ENCODE measurements around the gene ROPN1L.

Gene ROPN1L

DNA sequence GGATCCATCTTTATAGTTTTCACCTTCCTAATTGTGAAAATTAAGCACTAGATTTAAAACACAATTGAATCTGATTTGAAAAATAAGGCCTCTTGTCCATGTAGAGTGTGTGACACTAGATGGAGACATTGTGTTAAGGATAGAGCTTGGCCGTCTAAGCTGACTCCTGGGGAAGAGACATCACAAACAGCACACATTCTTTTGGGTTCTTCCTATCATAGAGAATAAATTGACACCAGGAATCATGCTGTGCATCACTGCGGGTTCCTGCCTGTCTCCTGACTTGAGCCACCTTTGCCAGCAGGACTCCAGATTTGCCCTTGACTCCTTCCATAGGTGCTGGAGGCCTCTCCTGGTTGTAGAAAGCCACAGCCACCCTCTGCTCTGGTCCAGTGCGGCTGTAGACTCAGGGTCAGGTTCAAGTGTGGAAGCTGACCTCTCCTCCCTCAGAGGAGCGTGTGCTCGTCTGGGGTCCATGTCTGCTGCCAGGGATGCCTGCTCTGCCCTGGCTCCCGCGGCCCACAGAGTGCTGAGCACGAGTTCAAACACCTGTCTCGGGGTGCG lies 11.2 kb downstream of the ROPN1L start:
- Histone ChIP-seq H3K4me2 (ENCODE audit: insufficient read depth, low read length) (no peak overlapping the region), H3K79me2 (ENCODE audit: insufficient read depth, low read length) (no peaks in the 10 kb centered on the region), H4K20me1 (ENCODE audit: insufficient read depth, low read length) (no peaks in the 10 kb centered on the region), H3K27me3 (ENCODE audit: insufficient read depth, low read length, poor library complexity) (no peaks in the 10 kb centered on the region), H3K4me3 (ENCODE audit: low read depth in 1 of 2, low read length in 2 of 2) (no peak overlapping the region), H2AFZ (ENCODE audit: low read depth, low read length) (peak overlapping the region; percentile 17; the same call in 1 of the 2 replicates), H3K9ac (ENCODE audit: low read depth, low read length) (no peak overlapping the region), H3K9me3 (ENCODE audit: insufficient read depth, low read length, severe bottlenecking) (no peaks in the 10 kb centered on the region), H3K4me1 (ENCODE audit: insufficient read depth, low read length) (peaks cover 12% of the 10 kb centered on the region; the same call in 1 of the 2 replicates), H3K36me3 (ENCODE audit: insufficient read depth, low read length) (no peaks in the 10 kb centered on the region), H3K27ac (ENCODE audit: low read length) (peak overlapping the region; percentile 46; the same call in 1 of the 2 replicates)
- ATAC-seq (ENCODE audit: insufficient read depth, low read depth): peak; percentile 91
- no peak for TF ChIP-seq EZH2 (IDR thresholded peaks at IDR 0.05; ENCODE audit: borderline replicate concordance, low read depth, low read length, severe bottlenecking)
- TF ChIP-seq, protein P1, sequence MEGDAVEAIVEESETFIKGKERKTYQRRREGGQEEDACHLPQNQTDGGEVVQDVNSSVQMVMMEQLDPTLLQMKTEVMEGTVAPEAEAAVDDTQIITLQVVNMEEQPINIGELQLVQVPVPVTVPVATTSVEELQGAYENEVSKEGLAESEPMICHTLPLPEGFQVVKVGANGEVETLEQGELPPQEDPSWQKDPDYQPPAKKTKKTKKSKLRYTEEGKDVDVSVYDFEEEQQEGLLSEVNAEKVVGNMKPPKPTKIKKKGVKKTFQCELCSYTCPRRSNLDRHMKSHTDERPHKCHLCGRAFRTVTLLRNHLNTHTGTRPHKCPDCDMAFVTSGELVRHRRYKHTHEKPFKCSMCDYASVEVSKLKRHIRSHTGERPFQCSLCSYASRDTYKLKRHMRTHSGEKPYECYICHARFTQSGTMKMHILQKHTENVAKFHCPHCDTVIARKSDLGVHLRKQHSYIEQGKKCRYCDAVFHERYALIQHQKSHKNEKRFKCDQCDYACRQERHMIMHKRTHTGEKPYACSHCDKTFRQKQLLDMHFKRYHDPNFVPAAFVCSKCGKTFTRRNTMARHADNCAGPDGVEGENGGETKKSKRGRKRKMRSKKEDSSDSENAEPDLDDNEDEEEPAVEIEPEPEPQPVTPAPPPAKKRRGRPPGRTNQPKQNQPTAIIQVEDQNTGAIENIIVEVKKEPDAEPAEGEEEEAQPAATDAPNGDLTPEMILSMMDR (IDR thresholded peaks at IDR 0.05; ENCODE audit: borderline replicate concordance, extremely low read depth, low read length, poor library complexity, severe bottlenecking): peak; percentile 88
- peak; percentile 49 for DNase-seq

DNA sequence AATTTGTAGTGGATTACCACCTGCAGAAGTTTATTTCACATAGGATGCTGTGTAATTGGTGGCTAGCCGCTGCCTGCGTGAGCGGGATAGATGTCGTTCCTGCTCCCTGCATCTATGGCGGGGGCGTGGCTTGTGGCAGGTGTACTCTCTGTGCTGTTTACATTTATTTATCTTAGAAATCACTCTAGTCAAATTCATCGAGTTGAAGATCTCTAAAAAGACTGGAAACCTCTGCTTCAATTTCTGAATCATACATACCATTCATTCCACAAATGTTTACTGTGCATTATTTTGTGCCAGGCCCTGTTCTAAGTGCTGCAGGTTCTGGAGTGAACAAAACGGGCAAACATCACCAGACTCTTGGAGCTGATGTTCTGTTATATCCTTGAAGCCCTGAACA lies 11.9 kb downstream of the ROPN1L start:
- no peak overlapping the region for H3K9ac ChIP-seq (ENCODE audit: low read depth, low read length)

DNA sequence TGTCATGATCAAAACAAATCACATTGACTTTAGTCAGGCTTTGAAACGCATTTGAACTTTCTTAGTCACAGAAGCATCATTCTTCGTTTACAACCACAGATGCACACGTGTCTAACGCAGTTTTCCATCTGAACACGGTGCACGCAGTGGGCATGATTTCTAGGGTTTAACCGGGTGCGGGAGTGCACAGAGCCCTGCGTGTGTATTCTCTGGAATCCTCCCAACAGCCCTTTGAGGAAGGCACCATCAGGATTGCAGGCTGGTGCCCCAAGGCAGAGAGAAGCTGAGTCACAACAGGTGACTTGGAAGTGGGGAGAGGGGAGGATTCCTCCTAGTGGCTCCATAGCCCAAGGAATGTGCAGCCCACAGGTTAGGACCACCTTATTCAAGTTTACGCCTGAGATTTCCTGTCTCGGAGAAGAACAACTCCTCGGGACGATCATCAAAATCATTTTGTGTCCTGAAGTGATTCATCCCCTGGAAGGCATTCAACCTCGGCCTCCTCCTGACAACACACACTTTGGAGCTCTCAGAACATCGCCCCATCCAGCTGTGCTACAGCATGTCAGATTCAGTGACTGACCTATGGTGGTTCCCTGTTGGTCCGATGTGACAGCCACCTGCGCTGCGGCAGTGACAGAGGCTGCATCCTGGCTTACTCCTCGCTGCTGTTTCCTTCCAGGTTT lies 13.1 kb downstream of the ROPN1L start:
- no peak for TF ChIP-seq EZH2 (IDR thresholded peaks at IDR 0.05; ENCODE audit: borderline replicate concordance, low read depth, low read length, severe bottlenecking)
- TF ChIP-seq, protein P1 (IDR thresholded peaks at IDR 0.05; ENCODE audit: borderline replicate concordance, extremely low read depth, low read length, poor library complexity, severe bottlenecking): no peak
- Histone ChIP-seq H4K20me1 (ENCODE audit: insufficient read depth, low read length) (no peaks in the 10 kb centered on the region), H3K4me2 (ENCODE audit: insufficient read depth, low read length) (no peak overlapping the region), H3K9ac (ENCODE audit: low read depth, low read length) (no peak overlapping the region), H2AFZ (ENCODE audit: low read depth, low read length) (no peak overlapping the region), H3K27me3 (ENCODE audit: insufficient read depth, low read length, poor library complexity) (no peaks in the 10 kb centered on the region), H3K27ac (ENCODE audit: low read length) (no peak overlapping the region), H3K4me3 (ENCODE audit: low read depth in 1 of 2, low read length in 2 of 2) (no peak overlapping the region), H3K9me3 (ENCODE audit: insufficient read depth, low read length, severe bottlenecking) (no peaks in the 10 kb centered on the region), H3K79me2 (ENCODE audit: insufficient read depth, low read length) (no peaks in the 10 kb centered on the region), H3K36me3 (ENCODE audit: insufficient read depth, low read length) (no peaks in the 10 kb centered on the region), H3K4me1 (ENCODE audit: insufficient read depth, low read length) (peaks cover 12% of the 10 kb centered on the region; the same call in 1 of the 2 replicates)
- ATAC-seq (ENCODE audit: insufficient read depth, low read depth) (no peak), DNase-seq (no peak)

More for the DNA sequence above, 11.9 kb downstream of the ROPN1L start:
- Histone ChIP-seq H3K79me2 (ENCODE audit: insufficient read depth, low read length) (no peaks in the 10 kb centered on the region), H3K9me3 (ENCODE audit: insufficient read depth, low read length, severe bottlenecking) (no peaks in the 10 kb centered on the region), H4K20me1 (ENCODE audit: insufficient read depth, low read length) (no peaks in the 10 kb centered on the region), H2AFZ (ENCODE audit: low read depth, low read length) (no peak overlapping the region), H3K4me3 (ENCODE audit: low read depth in 1 of 2, low read length in 2 of 2) (no peak overlapping the region), H3K4me2 (ENCODE audit: insufficient read depth, low read length) (no peak overlapping the region), H3K27me3 (ENCODE audit: insufficient read depth, low read length, poor library complexity) (no peaks in the 10 kb centered on the region), H3K27ac (ENCODE audit: low read length) (no peak overlapping the region), H3K4me1 (ENCODE audit: insufficient read depth, low read length) (peaks cover 12% of the 10 kb centered on the region; the same call in 1 of the 2 replicates), H3K36me3 (ENCODE audit: insufficient read depth, low read length) (no peaks in the 10 kb centered on the region)
- DNase-seq: no peak
- ATAC-seq (ENCODE audit: insufficient read depth, low read depth): no peak
- TF ChIP-seq, protein P1 (IDR thresholded peaks at IDR 0.05; ENCODE audit: borderline replicate concordance, extremely low read depth, low read length, poor library complexity, severe bottlenecking): no peak
- no peak for TF ChIP-seq EZH2 (IDR thresholded peaks at IDR 0.05; ENCODE audit: borderline replicate concordance, low read depth, low read length, severe bottlenecking)

All from DND-41 (cell line).